GM19035 (cell line): ENCODE data around the gene CAPN15.

Experiments
- ATAC-seq: cut with Tn5 transposase; IDR thresholded peaks from one replicate; pipeline ENCODE4 v1.9.1; 2021; ENCODE audit not compliant: unreplicated experiment

Gene CAPN15

DNA sequence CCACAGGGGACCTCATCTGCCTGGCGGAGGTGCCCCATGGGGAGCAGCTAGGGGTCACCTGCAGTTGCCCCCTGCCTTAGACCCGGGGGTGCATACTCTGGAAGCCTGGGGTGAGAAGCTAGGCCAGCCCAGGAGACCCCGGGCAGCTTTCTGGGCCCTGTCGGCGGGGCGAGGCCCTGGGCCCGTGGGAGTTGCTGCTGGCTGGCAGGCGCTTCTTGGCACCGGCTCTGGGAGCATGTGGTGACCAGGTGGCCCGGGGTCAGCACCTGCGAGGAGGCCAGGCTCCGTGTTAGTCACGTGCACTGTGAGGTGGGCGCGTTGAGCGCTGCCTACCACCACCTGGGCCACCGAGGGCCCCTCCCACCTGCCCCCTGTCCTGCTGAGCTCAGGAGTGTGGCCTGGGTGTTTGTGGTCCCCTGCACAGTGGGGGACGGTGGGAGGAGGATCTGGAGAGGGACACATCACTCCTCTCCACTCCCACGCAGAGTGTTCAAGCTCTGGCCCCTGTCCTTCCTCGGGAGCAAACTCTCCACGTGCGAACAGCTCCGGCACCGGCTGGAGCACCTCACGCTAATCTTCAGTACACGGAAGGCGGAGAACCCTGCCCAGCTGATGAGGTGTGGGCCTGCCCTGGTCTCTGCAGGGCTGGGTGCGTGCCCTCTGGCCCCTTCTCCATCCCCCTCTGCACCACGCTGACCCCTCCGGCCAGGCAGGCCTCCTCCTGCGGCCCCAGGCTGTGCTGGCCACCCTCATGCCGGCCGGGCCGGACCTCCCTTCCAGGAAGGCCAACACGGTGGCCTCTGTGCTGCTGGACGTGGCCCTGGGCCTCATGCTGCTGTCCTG lies 48.1 kb downstream of the CAPN15 start:
- no peak for ATAC-seq

DNA sequence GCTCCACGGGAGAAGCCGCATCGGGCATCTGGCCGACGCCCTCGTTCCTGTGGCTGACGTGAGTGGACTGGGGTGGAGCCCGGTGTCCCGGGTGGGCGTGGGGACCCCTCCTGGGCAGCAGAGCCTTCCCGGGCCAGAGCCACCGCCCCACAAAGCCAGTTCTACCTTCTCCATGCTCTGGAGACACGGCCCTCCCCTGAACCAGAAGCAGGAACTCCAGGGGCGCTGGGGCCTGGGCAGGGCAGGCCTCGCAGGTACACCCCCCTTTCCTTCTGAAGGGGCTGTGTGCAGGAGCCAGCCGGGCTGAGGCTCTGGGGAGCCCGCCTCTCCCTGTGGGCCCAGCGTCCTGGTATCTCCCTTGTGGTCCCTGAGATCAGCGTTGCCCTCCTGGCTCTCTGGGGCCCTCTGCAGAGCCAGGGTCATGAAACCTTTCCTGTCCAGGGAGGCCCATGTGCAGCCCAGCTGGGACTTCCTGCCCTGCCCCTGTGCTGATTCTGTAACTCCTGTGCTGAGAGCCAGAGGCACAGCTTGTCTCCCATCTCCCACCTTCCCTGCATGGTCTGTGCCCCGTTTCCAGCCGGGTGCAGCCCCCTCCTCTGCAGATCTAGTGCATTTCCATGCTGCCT lies 48.8 kb downstream of the CAPN15 start:
- ATAC-seq, result no peak

DNA sequence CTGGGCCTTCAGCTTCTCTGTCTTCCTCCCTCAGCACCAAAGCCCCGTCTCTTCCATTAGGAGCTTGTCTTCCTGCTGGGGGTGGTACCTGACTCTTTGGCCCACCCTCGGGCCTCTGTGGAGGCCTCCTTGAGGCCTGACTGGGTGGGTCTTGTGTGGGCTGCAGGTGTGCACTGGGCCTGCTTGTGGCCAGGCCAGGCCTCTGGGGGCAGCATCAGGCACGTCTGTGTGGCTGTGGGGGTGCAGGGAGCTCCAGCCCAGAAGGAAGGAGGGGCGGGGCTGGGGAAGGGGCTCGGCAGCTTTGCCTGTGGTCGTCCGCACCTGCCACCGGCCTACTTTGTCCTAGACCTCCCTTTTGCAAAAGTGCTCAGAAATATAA lies 49.3 kb downstream of the CAPN15 start:
- ATAC-seq, result no peak

DNA sequence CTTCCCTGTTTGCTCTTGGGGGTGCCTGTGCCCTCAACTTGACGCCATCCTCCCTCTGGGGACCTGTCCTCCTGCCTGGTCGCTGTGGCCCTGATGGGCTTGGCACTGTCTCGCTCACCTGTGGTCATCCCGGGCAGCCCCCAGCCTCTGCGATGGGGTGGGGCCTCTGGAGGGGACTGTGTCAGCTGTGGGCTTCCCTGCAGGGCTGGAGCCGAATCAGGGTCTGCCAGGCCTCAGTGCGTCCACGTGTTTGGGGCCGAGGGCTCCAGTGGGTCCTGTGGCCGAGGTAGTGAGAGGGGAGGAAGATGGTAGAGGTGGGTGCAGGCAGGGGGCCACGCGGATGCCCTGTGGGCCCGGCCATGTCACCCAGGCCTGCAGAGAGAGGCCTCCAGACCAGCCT lies 50.3 kb downstream of the CAPN15 start:
- ATAC-seq, result no peak

DNA sequence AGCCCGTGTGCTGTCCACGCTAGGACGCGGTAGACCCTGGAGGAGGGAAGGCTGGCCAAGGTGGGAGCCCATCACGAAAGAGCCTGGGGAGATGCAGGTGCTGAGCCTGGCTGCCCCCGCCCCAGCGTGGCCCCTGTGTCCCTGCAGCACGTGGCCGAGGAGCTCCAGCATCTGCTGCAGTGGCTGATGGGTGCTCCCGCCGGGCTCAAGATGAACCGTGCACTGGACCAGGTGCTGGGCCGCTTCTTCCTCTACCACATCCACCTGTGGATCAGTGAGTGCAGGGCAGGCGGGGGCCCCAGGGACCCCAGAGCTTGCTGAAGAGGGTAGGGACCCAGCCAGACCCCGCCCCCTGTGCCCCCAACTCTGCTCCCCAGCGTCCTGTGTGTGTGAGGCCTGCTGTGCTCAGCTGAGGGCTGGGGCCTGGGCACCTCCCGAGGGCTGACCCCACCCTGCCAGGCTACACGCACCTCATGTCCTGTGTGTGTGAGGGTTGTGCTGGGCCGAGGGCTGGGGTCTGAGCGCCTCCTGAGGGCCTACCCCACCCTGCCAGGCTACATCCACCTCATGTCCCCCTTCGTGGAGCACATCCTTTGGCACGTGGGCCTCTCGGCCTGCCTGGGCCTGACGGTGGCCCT lies 50.8 kb downstream of the CAPN15 start:
- no peak for ATAC-seq

DNA sequence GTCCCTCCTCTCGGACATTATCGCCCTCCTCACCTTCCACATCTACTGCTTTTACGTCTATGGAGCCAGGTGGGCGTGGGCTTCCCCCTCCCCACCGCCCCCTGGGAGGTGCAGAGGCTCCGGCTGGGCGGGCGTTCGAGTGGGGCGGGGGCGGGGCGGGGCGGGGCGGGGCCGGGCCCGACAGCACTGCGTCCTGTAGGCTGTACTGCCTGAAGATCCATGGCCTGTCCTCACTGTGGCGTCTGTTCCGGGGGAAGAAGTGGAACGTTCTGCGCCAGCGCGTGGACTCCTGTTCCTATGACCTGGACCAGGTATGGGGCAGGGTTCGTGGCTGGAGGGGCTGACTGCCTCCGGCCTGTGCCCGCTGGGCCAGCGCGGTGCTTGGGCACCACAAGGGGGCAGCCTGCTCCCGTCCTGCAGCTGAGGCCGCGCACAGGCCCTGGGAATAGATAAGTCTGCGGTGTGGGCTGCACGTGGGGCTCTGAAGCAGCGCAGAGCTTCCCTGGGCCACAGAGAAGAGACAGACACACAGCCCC lies 51.4 kb downstream of the CAPN15 start:
- ATAC-seq, result no peak

DNA sequence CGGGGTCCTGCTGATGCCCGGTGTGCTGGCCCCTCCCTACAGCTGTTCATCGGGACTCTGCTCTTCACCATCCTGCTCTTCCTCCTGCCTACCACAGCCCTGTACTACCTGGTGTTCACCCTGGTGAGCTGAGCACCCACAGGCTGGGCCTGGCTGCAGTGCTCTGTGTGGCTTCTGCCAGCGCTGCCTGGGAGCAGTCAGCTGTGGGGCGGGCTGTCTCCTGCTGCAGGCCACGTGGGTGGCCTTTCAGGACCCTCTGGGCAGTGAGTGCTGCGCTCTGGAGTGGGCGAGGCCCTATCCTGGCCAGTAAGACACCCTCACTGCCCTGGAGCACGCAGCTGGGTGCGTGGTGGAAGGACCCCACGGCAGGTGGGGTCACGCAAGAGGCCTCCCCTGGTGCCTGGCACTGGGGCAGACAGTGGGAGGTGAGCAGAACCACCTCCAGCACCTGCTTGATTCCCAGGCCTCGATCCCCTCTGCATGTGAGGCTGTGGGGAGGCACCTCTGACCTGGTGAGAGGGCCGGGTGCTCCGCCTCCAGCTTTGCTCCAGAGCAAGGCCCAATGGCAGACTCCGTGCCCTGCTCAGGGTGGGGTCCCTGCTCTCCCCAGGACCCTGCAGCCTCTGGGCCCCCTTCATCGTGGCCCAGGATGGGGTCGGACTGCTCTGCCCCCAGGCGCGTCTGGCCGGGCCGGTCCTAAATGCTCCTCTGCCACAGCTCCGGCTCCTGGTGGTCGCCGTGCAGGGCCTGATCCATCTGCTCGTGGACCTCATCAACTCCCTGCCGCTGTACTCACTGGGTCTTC lies 52.8 kb downstream of the CAPN15 start:
- ATAC-seq, result no peak

DNA sequence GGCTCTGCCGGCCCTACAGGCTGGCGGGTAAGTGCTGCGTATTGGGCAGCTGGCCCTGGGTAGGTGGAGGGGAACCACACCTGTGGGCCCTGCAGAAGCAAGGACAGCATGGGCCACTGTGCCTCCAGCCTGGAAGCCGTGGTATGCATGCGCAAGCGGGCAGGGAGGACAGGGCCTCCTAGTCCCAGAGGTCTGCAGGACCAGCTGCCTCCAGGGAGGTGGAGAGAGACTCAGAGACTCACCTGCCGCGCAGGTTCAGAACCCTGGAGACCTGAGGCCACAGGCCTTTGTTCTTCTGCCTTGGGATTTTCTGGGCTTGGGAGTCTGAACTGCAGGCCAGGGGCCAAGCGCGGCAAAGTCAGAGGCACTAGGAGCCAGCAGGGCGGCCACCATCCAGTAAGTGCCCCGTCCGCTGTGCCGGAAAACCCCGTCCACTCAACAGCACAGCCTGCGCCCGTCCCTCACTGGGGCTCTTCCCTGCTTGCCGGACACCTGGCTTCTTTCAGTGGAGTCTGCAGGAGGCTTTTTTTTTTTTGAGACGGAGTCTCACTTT lies 53.5 kb downstream of the CAPN15 start:
- no peak for ATAC-seq

DNA sequence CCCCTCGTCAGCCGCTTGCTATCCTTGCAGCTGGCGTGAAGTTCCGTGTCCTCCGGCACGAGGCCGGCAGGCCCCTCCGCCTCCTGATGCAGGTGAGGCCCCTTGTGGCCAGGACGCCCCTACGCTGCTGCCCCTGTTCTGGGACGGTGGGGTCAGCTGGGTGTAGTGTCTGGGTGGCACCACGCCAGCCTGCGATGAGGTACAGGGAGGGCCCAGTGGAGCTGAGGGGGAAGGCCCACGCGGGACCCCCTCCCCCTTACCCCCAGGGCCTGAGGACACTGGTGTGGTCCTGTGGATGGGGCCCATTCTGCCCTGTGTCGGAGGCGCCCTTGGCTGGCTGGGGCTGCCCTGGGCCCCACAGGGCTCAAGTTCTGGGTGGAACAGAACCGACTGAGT lies 54.7 kb downstream of the CAPN15 start:
- no peak for ATAC-seq

DNA sequence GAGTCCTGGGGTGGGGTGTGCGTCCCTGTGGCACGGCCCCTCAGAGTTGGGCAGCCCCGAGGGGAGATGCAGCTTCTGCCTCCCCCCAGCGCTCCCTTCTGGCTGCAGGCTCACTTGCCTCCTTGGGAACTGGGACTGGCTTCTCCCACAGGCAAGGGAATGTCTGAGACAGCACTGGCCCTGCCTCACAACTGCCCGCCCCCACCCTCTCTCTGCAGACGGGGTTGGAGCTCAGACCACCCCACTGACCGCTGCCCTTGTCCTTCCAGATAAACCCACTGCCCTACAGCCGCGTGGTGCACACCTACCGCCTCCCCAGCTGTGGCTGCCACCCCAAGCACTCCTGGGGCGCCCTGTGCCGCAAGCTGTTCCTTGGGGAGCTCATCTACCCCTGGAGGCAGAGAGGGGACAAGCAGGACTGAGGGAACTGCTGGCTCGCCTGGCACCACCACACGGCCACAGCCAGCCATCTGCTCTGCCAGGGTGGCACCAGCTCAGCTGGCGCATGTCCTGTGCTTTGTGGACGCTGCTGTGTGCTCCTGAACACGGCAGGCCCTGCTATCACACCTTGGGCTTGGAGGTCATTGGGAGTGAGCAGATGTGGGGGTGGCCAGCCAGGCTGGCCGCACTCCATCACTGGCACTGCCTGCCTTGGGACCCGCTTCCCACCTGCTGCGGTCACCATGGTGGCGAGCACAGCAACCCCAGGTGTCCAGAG lies 55.3 kb downstream of the CAPN15 start:
- ATAC-seq, result no peak

DNA sequence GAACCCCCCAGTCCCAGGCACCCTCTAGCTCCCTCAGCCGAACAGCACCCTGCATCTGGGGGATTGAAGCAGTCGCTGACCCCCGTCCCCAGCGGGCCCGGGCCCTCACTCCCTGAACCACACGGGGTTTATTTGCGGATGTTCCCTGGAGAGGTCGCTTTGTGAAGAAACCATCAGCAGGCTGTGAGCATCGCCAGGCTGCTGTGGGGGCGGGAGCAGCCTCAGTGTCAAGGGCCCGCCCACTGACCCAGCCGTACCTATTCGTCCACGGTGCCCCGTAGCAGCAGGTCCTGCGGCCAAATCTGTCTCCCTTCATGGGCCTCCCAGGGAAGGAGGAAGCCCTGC lies 55.9 kb downstream of the CAPN15 start:
- no peak for ATAC-seq

DNA sequence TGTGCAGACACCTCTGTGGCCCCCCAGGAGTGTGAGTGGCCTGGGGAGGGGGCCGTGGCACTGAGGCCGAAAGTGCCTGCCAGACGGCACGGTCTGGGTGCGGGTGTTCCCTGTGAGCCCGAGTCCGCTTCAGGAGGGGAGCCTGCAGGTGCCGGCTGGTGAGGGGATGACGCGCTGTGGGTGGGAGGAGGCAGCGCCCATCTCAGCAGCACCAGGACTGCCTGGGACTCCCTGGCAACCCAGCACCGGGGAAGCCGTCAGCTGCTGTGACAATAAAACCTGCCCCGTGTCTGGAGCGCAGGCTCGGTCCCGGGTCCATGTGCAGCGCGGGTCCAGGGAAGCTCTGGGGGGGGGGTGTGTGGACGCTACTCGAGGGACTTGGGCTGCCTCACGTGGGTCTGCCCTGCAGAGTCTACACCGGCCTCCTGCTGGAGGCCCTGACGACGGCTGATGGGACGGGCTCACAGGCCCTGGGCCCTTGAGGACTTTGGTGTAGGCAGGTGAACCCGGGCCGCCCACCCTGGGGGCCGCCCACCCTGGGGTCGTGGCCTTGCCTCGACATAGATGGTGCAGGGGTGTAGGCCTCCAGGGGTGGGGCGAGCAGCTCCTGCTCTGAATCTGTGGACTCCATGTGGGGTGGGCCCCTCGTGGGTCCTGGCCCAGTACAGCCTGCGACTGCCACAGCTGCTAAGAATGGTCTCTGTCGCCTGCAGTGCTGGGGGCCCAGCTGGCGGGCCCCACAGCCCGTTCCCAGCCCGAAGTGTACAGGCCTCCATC lies 56.5 kb downstream of the CAPN15 start:
- no peak for ATAC-seq

DNA sequence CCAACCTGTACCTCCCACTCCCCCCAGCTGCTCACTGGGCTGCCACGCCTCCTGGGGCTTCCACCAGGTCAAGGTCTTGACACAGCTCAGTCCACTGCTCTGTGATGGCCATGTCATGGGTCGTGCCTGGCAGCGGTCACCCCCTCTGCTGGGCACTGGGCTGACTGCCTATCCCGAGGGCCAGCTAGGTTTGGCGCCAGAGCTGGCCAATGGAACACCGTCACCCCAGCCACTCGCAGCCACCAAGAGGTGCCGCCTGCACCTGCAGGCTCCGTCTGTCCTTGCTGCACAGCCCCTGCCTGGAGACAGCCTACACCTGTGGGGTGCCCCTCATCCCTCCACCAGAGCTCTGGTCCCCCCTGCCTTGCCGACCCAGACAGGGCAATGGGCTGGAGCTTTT lies 57.8 kb downstream of the CAPN15 start:
- no peak for ATAC-seq

DNA sequence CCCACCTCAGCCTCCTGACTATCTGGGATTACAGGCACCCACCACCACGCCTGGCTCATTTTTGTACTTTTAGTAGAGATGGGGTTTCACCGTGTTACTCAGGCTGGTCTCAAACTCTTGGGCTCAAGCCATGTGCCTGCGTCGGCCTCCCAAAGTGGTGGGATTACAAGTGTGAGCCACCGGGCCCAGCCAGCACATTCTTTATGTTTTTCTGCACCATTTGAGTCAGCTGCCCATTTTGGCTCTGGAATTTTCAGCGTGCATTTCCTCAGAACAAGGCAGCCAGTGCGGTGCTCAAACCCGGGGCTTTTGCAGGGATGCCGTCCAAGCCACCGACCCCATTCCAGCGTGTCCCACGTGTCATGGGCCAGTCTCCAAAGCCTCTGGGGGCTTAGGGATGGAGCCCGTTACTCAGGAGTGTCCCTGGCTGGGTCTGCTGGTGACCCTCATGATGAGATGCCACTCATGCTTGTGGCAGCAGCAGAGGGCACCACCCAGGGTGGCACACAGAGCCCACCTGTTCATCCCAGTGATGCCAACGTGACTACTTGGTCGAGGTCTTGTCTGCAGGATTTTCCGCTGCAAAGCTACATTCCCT lies 58.6 kb downstream of the CAPN15 start:
- ATAC-seq, result no peak

DNA sequence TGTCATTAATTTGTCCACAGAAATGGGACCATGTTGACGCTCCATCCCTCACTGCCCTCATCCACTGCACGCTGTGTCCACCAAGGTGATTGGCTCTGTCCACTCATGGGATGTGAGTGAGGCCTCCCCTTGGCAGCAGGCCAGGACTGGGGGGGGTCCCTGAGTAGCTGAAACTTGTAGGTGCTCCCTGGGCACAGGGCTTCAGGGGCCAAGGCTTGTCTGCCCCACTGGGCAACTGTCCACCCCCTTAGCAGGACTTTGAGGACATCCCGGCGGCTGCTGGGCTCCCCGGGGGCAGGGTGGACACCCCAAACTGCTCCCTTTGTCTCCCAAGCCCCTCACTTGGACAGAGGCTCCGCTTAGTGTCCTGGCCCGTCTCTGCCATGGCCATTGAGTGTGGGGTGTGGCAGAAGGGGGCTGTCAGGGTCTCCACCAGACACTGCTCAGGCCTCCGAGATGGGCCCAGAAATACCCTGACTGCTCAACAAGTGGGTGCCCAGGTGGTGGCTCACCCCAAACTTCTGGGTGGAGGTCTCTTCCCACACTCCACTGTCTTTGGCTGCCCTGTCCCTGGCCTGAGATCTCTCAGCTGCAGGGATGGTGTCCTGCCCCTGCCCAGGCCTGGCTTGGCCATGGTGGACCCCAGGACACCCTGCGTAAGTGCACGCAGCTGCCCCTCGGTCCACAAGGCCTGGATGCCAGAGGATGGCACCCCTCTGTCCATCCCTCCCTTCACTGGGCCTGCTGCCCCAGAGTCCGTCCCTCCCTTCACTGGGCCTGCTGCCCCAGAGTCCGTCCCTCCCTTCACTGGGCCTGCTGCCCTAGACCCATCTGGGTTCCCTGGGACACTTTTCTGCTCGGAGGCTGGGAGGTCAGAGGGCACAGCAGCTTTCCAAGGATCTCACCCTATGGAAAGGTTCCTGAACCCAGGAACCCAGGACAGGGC lies 59.4 kb downstream of the CAPN15 start:
- no peak for ATAC-seq

DNA sequence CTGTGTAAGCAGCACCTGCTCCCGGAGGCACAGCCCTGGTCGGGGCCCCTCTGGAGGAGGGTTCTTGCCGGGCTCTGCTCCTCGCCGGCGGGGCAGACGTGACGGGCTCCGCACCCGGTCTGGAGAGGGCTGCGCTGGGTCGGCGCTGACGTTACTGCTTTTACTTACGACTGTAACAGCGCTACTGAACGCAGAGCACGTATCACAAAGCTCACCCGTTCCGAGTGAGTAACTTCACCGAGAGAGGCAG lies 61.1 kb downstream of the CAPN15 start:
- no peak for ATAC-seq

DNA sequence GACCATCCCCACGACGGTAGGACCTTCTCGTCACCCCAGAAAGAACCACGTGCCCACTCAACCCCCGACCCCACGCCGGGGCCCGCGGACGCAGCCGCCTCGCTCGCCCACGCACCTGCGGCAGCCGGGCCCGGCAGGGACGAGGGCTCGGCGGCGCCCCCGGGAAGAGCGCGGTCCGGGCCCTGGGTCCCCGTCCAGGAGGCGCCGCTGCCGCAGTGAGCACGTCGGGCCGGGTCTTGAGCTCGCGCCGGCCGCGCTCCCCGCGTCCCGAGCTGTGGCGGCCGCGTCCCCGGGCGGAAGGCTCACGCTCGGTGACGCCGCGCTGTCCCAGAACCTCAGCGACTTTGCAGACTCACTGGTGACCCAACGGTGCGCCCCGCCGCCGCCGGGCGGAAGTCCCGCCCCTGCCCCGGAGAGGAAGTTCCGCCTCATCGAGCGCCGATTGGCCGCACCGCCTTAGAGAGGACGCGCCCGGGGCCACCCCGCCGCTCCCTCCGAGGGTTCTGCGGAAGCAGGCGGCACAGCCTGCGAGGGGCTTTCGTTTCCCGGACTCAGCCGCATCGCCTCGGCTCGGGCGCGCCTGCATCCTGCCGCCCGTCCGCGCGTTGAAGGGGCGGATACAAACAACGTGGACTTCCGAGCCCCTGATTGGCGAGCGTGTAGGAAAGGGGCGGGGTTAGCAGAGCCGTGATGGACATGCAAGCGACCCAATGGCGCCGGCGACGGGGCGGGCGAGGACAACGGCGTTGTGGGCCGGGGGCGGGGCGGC lies 61.6 kb downstream of the CAPN15 start:
- peak; percentile 72 for ATAC-seq
